T-cell (primary cell): ENCODE results near the gene PRKAG2. TPM values are rescaled to one million over a fixed set of nuclear protein-coding genes. Genes with fewer than 3 reads are reported as not detected.

Experiments used
- ATAC-seq, 4 experiments: fragments of 200-7000 bp in 3 of 4; fragments of 150-1000 bp in 1 of 4; cut with Tn5 transposase; replicated peaks in 1 of 4; 1 replicate in 3 of 4; 2 replicates in 1 of 4; pipeline ENCODE4 v1.10.0; 2021; ENCODE audit warnings: moderate library complexity in 3 of 4, mild to moderate bottlenecking in 2 of 4, moderate number of reproducible peaks in 1 of 4
- CTCF ChIA-PET, 2 donors: fragments of 300-600 bp; sonication (Branson Sonifier 250); formaldehyde crosslinking; loops; one replicate each; lab custom pipeline; 2022; ENCODE audit warnings: antibody characterized with exemption in 2 of 2; lab: Charles Lee
- POLR2A ChIA-PET, 2 donors: fragments of 300-600 bp; sonication (Branson Sonifier 250); formaldehyde crosslinking; loops; one replicate each; lab custom pipeline; 2022; ENCODE audit warnings: antibody characterized with exemption in 2 of 2; lab: Charles Lee
- DNase-seq, 35 experiments: peaks; one replicate each; pipeline versions ENCODE4 v3.0.0 to v3.0.0-alpha.2; 2013 to 2023
- H3K27ac ChIP-seq: one replicate; pipeline ENCODE4 v1.5.1; 2013; ENCODE audit warnings: low read length
- H3K27me3 ChIP-seq, 2 experiments: replicated peaks in 1 of 2; 1 replicate in 1 of 2; 2 replicates in 1 of 2; pipeline versions ENCODE4 v1.6.1 to v1.7.0; 2013; ENCODE audit warnings: low read length in 1 of 2, mixed read lengths in 1 of 2; ENCODE audit not compliant: control insufficient read depth in 2 of 2, insufficient read depth in 2 of 2; ENCODE audit errors: extremely low read depth in 1 of 2
- H3K36me3 ChIP-seq, 2 donors: 1 replicate in 1 of 2; 2 replicates in 1 of 2; pipeline versions ENCODE4 v1.6.1 to v1.7.0; 2013; ENCODE audit warnings: low read length in 1 of 2; ENCODE audit not compliant: control insufficient read depth in 2 of 2, insufficient read depth in 1 of 2; ENCODE audit errors: extremely low read depth in 1 of 2
- H3K4me1 ChIP-seq, 2 experiments: 1 replicate in 1 of 2; 2 replicates in 1 of 2; pipeline versions ENCODE4 v1.6.1 to v1.7.0; 2013; ENCODE audit warnings: low read length in 2 of 2, mixed read lengths in 1 of 2; ENCODE audit not compliant: insufficient read depth in 2 of 2, control insufficient read depth in 1 of 2; ENCODE audit errors: extremely low read depth in 1 of 2
- H3K4me3 ChIP-seq, 2 donors: 1 replicate in 1 of 2; 2 replicates in 1 of 2; pipeline versions ENCODE4 v1.5.1 to v1.7.0; 2013; ENCODE audit warnings: mild to moderate bottlenecking in 2 of 2, low read length in 1 of 2, moderate library complexity in 1 of 2; ENCODE audit not compliant: control insufficient read depth in 1 of 2; ENCODE audit errors: extremely low read depth in 1 of 2
- H3K9me3 ChIP-seq: 2 replicates; pipeline ENCODE4 v1.7.0; 2013
- H3K27ac Mint-ChIP-seq, 2 donors: one replicate each; pipeline ENCODE4 v1.8.0; 2020 to 2021; ENCODE audit warnings: mild to moderate bottlenecking in 2 of 2, mixed read lengths in 2 of 2
- H3K27me3 Mint-ChIP-seq, 2 donors: one replicate each; pipeline ENCODE4 v1.8.0; 2021 to 2022; ENCODE audit warnings: mixed read lengths in 2 of 2
- H3K36me3 Mint-ChIP-seq: one replicate; pipeline ENCODE4 v1.8.0; 2021; ENCODE audit warnings: mixed read lengths
- H3K4me1 Mint-ChIP-seq, 3 donors: one replicate each; pipeline ENCODE4 v1.8.0; 2020 to 2022; ENCODE audit warnings: mixed read lengths in 3 of 3, mild to moderate bottlenecking in 1 of 3
- H3K4me3 Mint-ChIP-seq, 3 donors: one replicate each; pipeline ENCODE4 v1.8.0; 2020 to 2022; ENCODE audit warnings: mild to moderate bottlenecking in 3 of 3, mixed read lengths in 3 of 3, moderate library complexity in 3 of 3
- H3K9me3 Mint-ChIP-seq, 3 donors: one replicate each; pipeline ENCODE4 v1.8.0; 2020 to 2022; ENCODE audit warnings: mixed read lengths in 3 of 3
- WGBS: methylation state at CpG from one replicate; pipeline ENCODE4 v1.1.5; 2013; ENCODE audit warnings: missing lambda C conversion rate; ENCODE audit not compliant: insufficient coverage; 5-methylcytosine and 5-hydroxymethylcytosine counted together
- total RNA-seq, 35 experiments: library from RNA in 6 of 35; stranded (reverse) in 6 of 35; fragments of 120-200 nt in 1 of 35; gene quantifications; one replicate each; pipeline versions ENCODE4 v1.2.1 to v1.2.4 and lab custom pipeline; 2013 to 2026

PRKAG2 gene
- total RNA-seq, 5 donors from 2014 or later (not counting 1 experiment from before 2014, with no cell fraction given): 43.0 to 59.9 (median 49.3) TPM

GRCh38 chr7:151679881-151680612, 196.9 kb downstream of the PRKAG2 start:
- no peaks in the 10 kb centered on the region for H3K27me3 ChIP-seq
- H3K27me3 Mint-ChIP-seq: no peaks in the 10 kb centered on the region
- H3K4me3 ChIP-seq: no peak overlapping the region
- no peak overlapping the region for H3K27ac ChIP-seq
- no peak overlapping the region for H3K4me3 Mint-ChIP-seq
- WGBS: 74% methylated on average over 8 of the region's 11 CpGs
- H3K9me3 Mint-ChIP-seq: no peaks in the 10 kb centered on the region
- peaks cover 4 to 22% of the 10 kb centered on the region in 2 experiments for H3K4me1 ChIP-seq
- ChIA-PET CTCF (interaction anchor here in 1 of 2 donors (0.8 kb wide), 1 partner anchor 14 kb away, joined by 3 read pairs; no protein-coding TSS in a partner anchor), POLR2A (no interaction called here)
- H3K27ac Mint-ChIP-seq: no peak overlapping the region
- peak in 1 of 35 experiments; percentile 7 for DNase-seq
- no peaks in the 10 kb centered on the region for H3K36me3 ChIP-seq
- no peaks in the 10 kb centered on the region for H3K9me3 ChIP-seq
- no peak for ATAC-seq
- peaks cover 14% of the 10 kb centered on the region for H3K36me3 Mint-ChIP-seq
- peaks cover 36 to 56% (median 41%) of the 10 kb centered on the region in 3 donors for H3K4me1 Mint-ChIP-seq

- WGBS: 42% methylated on average over 3 of the region's 8 CpGs
- peaks cover 20% of the 10 kb centered on the region for H3K36me3 Mint-ChIP-seq
- peaks cover 36 to 56% (median 41%) of the 10 kb centered on the region in 3 donors for H3K4me1 Mint-ChIP-seq
- H3K27me3 ChIP-seq: no peaks in the 10 kb centered on the region
- H3K36me3 ChIP-seq: peaks cover 0 to 2% of the 10 kb centered on the region in 2 donors
- ATAC-seq (peak in 2 of 4 experiments; percentile 35 to 41), DNase-seq (no peak)
- H3K4me3 Mint-ChIP-seq: peak overlapping the region in 1 of 3 donors; percentile 36
- no peaks in the 10 kb centered on the region for H3K27me3 Mint-ChIP-seq
- peak overlapping the region in 1 of 2 donors; percentile 11 for H3K27ac Mint-ChIP-seq
- H3K9me3 Mint-ChIP-seq: no peaks in the 10 kb centered on the region
- CTCF ChIA-PET: interaction anchor here in 1 of 2 donors (0.8 kb wide), 1 partner anchor 13 kb away, joined by 3 read pairs; no protein-coding TSS in a partner anchor
- peaks cover 4 to 22% of the 10 kb centered on the region in 2 experiments for H3K4me1 ChIP-seq
- POLR2A ChIA-PET: no interaction called here
- no peaks in the 10 kb centered on the region for H3K9me3 ChIP-seq
- H3K4me3 ChIP-seq: no peak overlapping the region
- H3K27ac ChIP-seq: no peak overlapping the region
Observed at GRCh38 chr7:151679071-151679708, 197.7 kb downstream of the PRKAG2 start.

- POLR2A ChIA-PET: no interaction called here
- no peak overlapping the region for H3K27ac Mint-ChIP-seq
- CTCF ChIA-PET: no interaction called here
Observed at GRCh38 chr7:151678227-151678604, 198.7 kb downstream of the PRKAG2 start.

GRCh38 chr7:151677581-151678226, 199.2 kb downstream of the PRKAG2 start:
- ATAC-seq: no peak
- Mint-ChIP-seq H3K4me3 (peak overlapping the region in 1 of 3 donors; percentile 36), H3K27ac (no peak overlapping the region), H3K27me3 (no peaks in the 10 kb centered on the region), H3K4me1 (peaks cover 36 to 54% (median 41%) of the 10 kb centered on the region in 3 donors), H3K36me3 (peaks cover 33% of the 10 kb centered on the region), H3K9me3 (no peaks in the 10 kb centered on the region)
- H3K9me3 ChIP-seq: no peaks in the 10 kb centered on the region
- DNase-seq: no peak
- H3K4me1 ChIP-seq: peaks cover 4 to 22% of the 10 kb centered on the region in 2 experiments
- H3K36me3 ChIP-seq: peaks cover 1 to 2% of the 10 kb centered on the region in 2 donors
- H3K4me3 ChIP-seq: no peak overlapping the region
- H3K27me3 ChIP-seq: no peaks in the 10 kb centered on the region
- no peak overlapping the region for H3K27ac ChIP-seq
- ChIA-PET CTCF (no interaction called here), POLR2A (no interaction called here)
- 73% methylated on average over 13 of the region's 14 CpGs for WGBS

More at GRCh38 chr7:151678227-151678604, 198.7 kb downstream of the PRKAG2 start:
- WGBS: 93% methylated on average over 5 of the region's 6 CpGs
- Mint-ChIP-seq H3K36me3 (peaks cover 28% of the 10 kb centered on the region), H3K27me3 (no peaks in the 10 kb centered on the region), H3K4me3 (peak overlapping the region in 1 of 3 donors; percentile 36), H3K9me3 (no peaks in the 10 kb centered on the region), H3K4me1 (peaks cover 36 to 57% (median 41%) of the 10 kb centered on the region in 3 donors)
- Histone ChIP-seq H3K9me3 (no peaks in the 10 kb centered on the region), H3K36me3 (peaks cover 0 to 2% of the 10 kb centered on the region in 2 donors), H3K4me1 (peaks cover 4 to 22% of the 10 kb centered on the region in 2 experiments), H3K4me3 (no peak overlapping the region), H3K27ac (no peak overlapping the region), H3K27me3 (no peaks in the 10 kb centered on the region)
- ATAC-seq: no peak
- no peak for DNase-seq

- no peak overlapping the region for H3K4me3 ChIP-seq
- no peak overlapping the region for H3K27ac ChIP-seq
- Mint-ChIP-seq H3K27ac (no peak overlapping the region), H3K4me3 (no peak overlapping the region), H3K36me3 (peaks cover 37% of the 10 kb centered on the region), H3K9me3 (no peaks in the 10 kb centered on the region), H3K4me1 (peaks cover 36 to 45% (median 36%) of the 10 kb centered on the region in 3 donors), H3K27me3 (no peaks in the 10 kb centered on the region)
- H3K9me3 ChIP-seq: no peaks in the 10 kb centered on the region
- DNase-seq: no peak
- H3K27me3 ChIP-seq: no peaks in the 10 kb centered on the region
- WGBS: 89% methylated on average over 9 of the region's 11 CpGs
- CTCF ChIA-PET: no interaction called here
- POLR2A ChIA-PET: no interaction called here
- ATAC-seq: no peak
- H3K4me1 ChIP-seq: peaks cover 4 to 22% of the 10 kb centered on the region in 2 experiments
- H3K36me3 ChIP-seq: peaks cover 3 to 7% of the 10 kb centered on the region in 2 donors
Observed at GRCh38 chr7:151676759-151677158, 200.2 kb downstream of the PRKAG2 start.
